DMS53 treated with DMSO at 0.1 percent for 48 hours (cell line): ENCODE results near the gene MTHFD1.
A peak's percentile ranks its signal among the peaks of the same experiment; 100 is the strongest.
"Not testable (repeated sequence)": the region's sequence is repeated elsewhere in the genome, so short reads cannot be mapped to it uniquely, and the experiment has no call there.

Source experiments
- DNase-seq: peaks from one replicate; lab custom pipeline; 2025; ENCODE audit not compliant: unreplicated experiment; lab: John Stamatoyannopoulos, UW

MTHFD1 gene

GRCh38 chr14:64387782-64388532 lies at the start of gene MTHFD1:
Gene MTHFD1, plus strand, starts transcription at chr14:64388353. Its CDS starts 75 bp downstream, at chr14:64388428.
- peak; percentile 94 for DNase-seq

- DNase-seq, result peak; percentile 93
Observed at GRCh38 chr14:64338616-64339316, 49.4 kb upstream of the MTHFD1 start.

GRCh38 chr14:64340560-64341196 lies 47.5 kb upstream of the MTHFD1 start:
- no peak for DNase-seq

- no peak for DNase-seq
Observed at GRCh38 chr14:64347748-64348147, 40.4 kb upstream of the MTHFD1 start.

- DNase-seq, result no peak
Observed at GRCh38 chr14:64349741-64350490, 38.2 kb upstream of the MTHFD1 start.

GRCh38 chr14:64363265-64363846 lies 24.8 kb upstream of the MTHFD1 start:
- no peak for DNase-seq

GRCh38 chr14:64364907-64365306 lies 23.2 kb upstream of the MTHFD1 start:
- no peak for DNase-seq

GRCh38 chr14:64365358-64365889 lies 22.7 kb upstream of the MTHFD1 start:
- DNase-seq, result not testable (repeated sequence)

GRCh38 chr14:64369201-64369600 lies 19.0 kb upstream of the MTHFD1 start:
- no peak for DNase-seq

- DNase-seq, result no peak
Observed at GRCh38 chr14:64387232-64387781, 846 bp upstream of the MTHFD1 start.

GRCh38 chr14:64388533-64389285 lies 556 bp downstream of the MTHFD1 start:
- peak; percentile 46 for DNase-seq

- no peak for DNase-seq
Observed at GRCh38 chr14:64391113-64391725, 3.1 kb downstream of the MTHFD1 start.

- DNase-seq, result no peak
Observed at GRCh38 chr14:64391986-64392385, 3.8 kb downstream of the MTHFD1 start.

- not testable (repeated sequence) for DNase-seq
Observed at GRCh38 chr14:64393189-64393726, 5.1 kb downstream of the MTHFD1 start.

GRCh38 chr14:64394423-64394822 lies 6.3 kb downstream of the MTHFD1 start:
- DNase-seq, result no peak

- DNase-seq, result no peak
Observed at GRCh38 chr14:64394977-64395633, 7.0 kb downstream of the MTHFD1 start.

GRCh38 chr14:64400829-64401459 lies 12.8 kb downstream of the MTHFD1 start:
- DNase-seq, result no peak

GRCh38 chr14:64401949-64402348 lies 13.8 kb downstream of the MTHFD1 start:
- DNase-seq, result no peak
